Measurements from ENCODE around the gene PIK3C3. TPM values are rescaled to one million over a fixed set of nuclear protein-coding genes. Genes with fewer than 3 reads are reported as not detected.
A peak's percentile ranks its signal among the peaks of the same experiment; 100 is the strongest.

Gene PIK3C3
- total and polyA plus RNA-seq, 8 donors, result 19.7 to 99.5 (median 36.3) TPM

DNA sequence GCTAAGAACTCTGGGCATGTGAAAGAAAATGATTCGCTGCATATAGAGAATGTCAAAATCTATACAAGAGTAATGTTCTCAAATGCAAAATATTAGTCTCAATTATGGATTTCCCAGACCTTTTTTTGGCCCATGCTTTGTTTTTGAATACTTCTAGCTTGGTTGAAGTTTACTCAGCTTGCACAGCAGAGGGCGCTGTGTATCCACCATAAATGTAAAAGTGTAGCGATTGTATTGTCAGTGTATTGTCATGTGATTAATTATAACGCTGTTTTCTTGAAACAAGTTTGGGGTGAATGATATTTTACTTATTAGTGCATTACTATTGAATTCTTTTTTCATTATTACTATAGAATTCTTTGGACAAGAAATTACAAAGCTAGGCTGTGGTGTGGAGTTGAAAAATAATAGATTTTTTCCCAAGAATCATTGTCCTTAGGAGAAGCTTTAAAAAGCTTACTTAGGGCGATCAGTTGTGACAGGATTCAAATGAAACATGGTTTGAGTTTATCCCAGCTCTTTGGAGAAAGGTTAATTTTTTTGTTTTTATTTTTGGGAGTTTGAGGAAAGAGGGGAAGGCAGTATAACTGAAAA, 98.3 kb downstream of the PIK3C3 start:
- peaks cover 0 to 11% (median 4%) of the 10 kb centered on the region in 4 donors for H3K4me1 ChIP-seq
- H3K4me3 ChIP-seq, result no peak overlapping the region
- no peaks in the 10 kb centered on the region for H3K27me3 ChIP-seq
- peaks cover 0 to 42% (median 36%) of the 10 kb centered on the region in 4 donors for H3K36me3 ChIP-seq
- H3K27ac ChIP-seq, result no peak overlapping the region
- intact Hi-C loops (cut with DNase I; ENCODE audit: low total_unique reads), result no loop called here
- no peaks in the 10 kb centered on the region for H3K9me3 ChIP-seq
- DNase-seq, result peak; percentile 38 to 83
- 4 to 22% (median 14%) methylated on average over 5 of the region's 5 CpGs for WGBS, 5 donors
- TF ChIP-seq, protein P1, sequence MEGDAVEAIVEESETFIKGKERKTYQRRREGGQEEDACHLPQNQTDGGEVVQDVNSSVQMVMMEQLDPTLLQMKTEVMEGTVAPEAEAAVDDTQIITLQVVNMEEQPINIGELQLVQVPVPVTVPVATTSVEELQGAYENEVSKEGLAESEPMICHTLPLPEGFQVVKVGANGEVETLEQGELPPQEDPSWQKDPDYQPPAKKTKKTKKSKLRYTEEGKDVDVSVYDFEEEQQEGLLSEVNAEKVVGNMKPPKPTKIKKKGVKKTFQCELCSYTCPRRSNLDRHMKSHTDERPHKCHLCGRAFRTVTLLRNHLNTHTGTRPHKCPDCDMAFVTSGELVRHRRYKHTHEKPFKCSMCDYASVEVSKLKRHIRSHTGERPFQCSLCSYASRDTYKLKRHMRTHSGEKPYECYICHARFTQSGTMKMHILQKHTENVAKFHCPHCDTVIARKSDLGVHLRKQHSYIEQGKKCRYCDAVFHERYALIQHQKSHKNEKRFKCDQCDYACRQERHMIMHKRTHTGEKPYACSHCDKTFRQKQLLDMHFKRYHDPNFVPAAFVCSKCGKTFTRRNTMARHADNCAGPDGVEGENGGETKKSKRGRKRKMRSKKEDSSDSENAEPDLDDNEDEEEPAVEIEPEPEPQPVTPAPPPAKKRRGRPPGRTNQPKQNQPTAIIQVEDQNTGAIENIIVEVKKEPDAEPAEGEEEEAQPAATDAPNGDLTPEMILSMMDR (IDR thresholded peaks at IDR 0.05), result peak in 5 of 7 experiments; percentile 53 to 67 (median 60)
- TF ChIP-seq POLR2A (IDR thresholded peaks at IDR 0.05), result no peak

DNA sequence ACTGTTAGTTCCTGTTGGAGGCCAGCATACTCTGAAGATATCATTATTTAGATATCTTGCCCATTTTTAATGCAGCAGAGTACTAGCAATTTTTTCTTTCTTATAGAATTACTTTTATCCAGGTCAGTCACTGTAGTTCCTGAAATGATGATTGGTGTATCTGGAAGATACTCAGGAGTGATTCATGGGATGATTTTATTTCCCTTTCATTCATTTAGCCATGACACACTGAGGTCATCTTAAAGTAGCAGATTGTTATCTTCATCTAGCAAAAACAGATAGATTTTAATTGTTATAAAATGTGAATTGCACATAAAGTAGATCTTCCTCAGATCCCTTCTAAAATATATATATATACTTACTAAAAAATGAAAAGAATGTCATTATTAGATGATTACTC, 109.1 kb downstream of the PIK3C3 start:
- DNase-seq, result no peak
- intact Hi-C loops (cut with DNase I; ENCODE audit: low total_unique reads), result no loop called here
- Histone ChIP-seq H3K4me3 (no peak overlapping the region), H3K9me3 (no peaks in the 10 kb centered on the region), H3K27ac (no peak overlapping the region), H3K36me3 (peaks cover 11 to 62% (median 52%) of the 10 kb centered on the region in 4 donors), H3K27me3 (no peaks in the 10 kb centered on the region), H3K4me1 (no peaks in the 10 kb centered on the region)
- TF ChIP-seq POLR2AphosphoS5 (IDR thresholded peaks at IDR 0.05) (no peak), EP300 (IDR thresholded peaks at IDR 0.05) (no peak), POLR2A (IDR thresholded peaks at IDR 0.05) (no peak)
- TF ChIP-seq, protein P1 (IDR thresholded peaks at IDR 0.05), result no peak

DNA sequence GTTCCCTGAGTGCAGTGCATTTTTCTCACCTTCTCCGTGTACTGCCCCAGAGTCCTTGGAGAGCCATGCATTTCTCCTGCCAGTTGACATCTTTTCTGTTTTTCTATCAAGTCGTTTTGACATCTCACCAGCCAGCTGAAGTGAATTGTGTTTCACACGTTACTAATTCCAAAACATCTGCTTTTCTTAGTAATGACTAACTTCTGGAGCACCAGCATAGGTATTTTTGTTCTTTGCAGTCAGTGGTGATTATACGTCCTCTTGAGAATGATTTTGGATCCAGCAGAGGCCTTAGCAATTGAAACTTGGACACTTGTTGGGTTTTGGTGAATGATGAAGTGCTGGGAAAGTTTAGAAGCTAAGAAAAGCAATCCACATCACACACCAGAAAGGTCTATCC, 112.5 kb downstream of the PIK3C3 start:
- intact Hi-C loops (cut with DNase I; ENCODE audit: low total_unique reads), result no loop called here
- Histone ChIP-seq H3K4me3 (no peak overlapping the region), H3K9me3 (no peaks in the 10 kb centered on the region), H3K27ac (no peak overlapping the region), H3K36me3 (peaks cover 13 to 78% (median 69%) of the 10 kb centered on the region in 4 donors), H3K27me3 (no peaks in the 10 kb centered on the region), H3K4me1 (no peaks in the 10 kb centered on the region)
- WGBS, 5 donors, result 80 to 93% (median 87%) methylated on average over 4 of the region's 4 CpGs
- DNase-seq, result no peak
- TF ChIP-seq POLR2AphosphoS5 (IDR thresholded peaks at IDR 0.05), result no peak
- TF ChIP-seq, protein P1 (IDR thresholded peaks at IDR 0.05), result no peak
- no peak for TF ChIP-seq EP300 (IDR thresholded peaks at IDR 0.05)
- no peak for TF ChIP-seq POLR2A (IDR thresholded peaks at IDR 0.05)

DNA sequence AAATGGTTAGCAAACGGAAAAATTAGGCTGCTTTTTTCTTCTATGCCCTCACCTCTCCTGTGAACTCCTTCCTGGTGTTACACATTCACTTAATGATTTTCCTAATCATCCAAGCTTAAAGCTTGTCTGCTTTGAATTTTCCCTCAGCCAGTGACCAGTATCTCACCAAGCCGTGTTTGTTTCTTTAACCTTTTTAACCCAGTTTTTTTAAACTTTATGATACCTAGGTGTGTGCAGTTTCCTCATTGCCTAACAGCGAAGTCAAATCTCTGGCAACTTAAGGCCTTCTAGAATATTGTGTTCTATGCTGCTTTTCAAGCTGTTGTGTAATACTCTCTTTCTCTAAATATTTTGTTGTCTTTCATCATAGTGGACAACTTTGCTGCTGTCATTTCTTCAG, 113.0 kb downstream of the PIK3C3 start:
- Histone ChIP-seq H3K27ac (no peak overlapping the region), H3K9me3 (no peaks in the 10 kb centered on the region), H3K36me3 (peaks cover 15 to 83% (median 74%) of the 10 kb centered on the region in 4 donors), H3K27me3 (no peaks in the 10 kb centered on the region), H3K4me3 (no peak overlapping the region), H3K4me1 (no peaks in the 10 kb centered on the region)
- WGBS, 5 donors, result 75 to 85% (median 81%) methylated on average over 3 of the region's 3 CpGs
- no peak for TF ChIP-seq POLR2A (IDR thresholded peaks at IDR 0.05)
- TF ChIP-seq POLR2AphosphoS5 (IDR thresholded peaks at IDR 0.05), result no peak
- TF ChIP-seq EP300 (IDR thresholded peaks at IDR 0.05), result no peak
- TF ChIP-seq, protein P1 (IDR thresholded peaks at IDR 0.05), result no peak
- intact Hi-C loops (cut with DNase I; ENCODE audit: low total_unique reads), result no loop called here
- no peak for DNase-seq
